ENCODE measurements around the gene ANXA8L1.
"Not testable (repeated sequence)": the region's sequence is repeated elsewhere in the genome, so short reads cannot be mapped to it uniquely, and the experiment has no call there.

Gene ANXA8L1

GRCh38 chr10:46375406-46375805 is at the start of gene ANXA8L1:
Gene ANXA8L1 (plus strand): TSS chr10:46375776. CDS start chr10:46375852, 76 bp downstream.
- DNase-seq: not testable (repeated sequence)

DNA sequence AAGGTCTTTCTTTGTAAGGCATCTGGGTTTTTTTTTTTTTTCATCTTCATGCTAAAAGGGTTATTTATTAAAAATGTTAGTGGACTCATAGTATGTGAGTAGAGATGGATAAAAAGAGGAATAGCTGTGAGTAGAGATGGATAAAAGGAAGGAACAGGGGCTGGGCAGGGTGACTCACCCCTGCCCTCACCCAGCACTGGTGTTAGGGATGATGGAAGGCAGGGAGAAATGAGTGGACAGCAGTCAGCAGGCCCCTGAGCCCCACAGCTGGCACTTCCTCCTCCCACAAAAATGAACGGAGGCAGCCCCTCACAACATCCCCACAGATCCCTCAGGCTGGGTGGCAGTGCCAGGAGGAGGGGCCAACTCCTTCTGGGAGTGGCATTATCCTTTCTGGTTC is 49.5 kb upstream of the ANXA8L1 start:
- no peak for DNase-seq

DNA sequence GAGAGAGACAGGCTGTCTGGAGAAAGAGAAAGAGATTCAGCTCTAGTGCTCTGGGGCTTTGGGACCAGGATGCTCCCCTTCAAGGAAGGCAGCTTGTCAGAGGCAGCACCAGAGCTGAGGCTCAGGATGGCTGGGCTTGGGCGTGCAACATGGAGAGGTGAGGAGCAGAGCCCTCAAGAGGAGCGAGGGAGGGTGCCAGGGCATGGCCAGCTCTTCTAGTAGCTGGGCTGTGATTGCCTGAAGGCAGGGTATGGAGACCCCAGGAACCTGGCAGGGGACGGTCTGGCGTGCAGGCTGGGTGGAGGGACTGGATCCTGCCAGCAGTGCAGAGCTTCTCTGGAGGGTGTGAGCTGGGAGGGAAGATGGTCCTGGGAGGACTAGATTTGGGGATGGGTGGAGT is 48.6 kb upstream of the ANXA8L1 start:
- no peak for DNase-seq

DNA sequence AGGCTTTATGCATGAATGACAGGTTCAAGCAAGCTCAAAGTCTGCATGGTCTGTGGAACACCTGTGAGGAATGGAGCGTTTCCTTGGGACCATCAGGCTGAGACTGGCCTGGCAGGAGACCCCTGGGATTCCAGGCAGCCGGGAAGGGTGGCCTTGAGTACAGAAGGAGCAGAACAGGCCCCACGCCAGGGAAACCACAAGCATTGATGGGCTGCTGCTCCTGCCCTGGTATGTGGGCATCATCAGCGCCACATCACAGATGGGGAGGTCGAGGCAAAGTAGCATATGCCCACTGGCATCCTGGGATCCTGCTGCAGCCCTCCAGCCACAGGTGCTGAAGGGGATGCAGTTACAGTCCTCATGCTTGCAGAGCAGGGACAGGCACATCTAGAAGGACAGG is 47.9 kb upstream of the ANXA8L1 start:
- DNase-seq: no peak

DNA sequence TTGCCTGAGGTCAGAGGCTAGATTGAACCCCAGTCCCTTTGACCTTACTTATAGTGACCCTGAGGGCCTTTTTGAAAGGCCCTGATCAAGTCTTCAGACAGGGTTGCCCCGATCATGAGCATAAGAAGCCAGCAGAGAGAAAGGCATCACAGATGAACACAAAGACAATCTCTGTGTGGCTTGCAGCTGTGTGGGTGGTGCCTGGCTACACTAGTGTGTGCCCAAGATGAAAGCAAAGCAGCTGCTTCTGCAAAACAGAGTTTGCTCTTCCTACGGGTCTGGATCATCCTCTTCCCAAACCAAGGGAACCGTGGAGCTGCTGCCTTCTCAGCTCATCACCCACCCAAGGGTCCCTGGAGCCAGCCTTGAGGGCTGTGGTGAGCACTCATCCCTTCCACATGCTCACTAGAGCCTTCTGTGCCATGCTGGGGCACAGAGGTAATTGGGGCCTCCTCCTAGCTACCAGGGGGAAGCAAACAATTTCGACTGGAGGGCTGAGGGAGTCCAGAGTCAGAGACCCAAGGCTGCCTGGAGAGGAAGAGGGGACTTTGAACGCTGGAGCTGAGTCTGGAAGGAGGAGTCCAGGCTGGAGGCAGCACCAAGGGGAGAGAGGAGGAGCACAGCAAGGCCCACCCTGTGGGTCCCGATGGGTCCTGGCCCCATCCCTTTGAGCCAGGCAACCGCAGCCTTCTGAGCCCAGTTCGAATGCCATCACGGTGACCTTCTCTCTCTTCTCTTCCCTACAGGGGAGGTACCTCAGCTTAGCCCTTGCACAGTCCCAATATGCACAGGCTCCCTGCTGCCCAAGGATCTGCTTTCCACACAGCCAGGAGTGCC is 46.5 kb upstream of the ANXA8L1 start:
- DNase-seq: no peak

DNA sequence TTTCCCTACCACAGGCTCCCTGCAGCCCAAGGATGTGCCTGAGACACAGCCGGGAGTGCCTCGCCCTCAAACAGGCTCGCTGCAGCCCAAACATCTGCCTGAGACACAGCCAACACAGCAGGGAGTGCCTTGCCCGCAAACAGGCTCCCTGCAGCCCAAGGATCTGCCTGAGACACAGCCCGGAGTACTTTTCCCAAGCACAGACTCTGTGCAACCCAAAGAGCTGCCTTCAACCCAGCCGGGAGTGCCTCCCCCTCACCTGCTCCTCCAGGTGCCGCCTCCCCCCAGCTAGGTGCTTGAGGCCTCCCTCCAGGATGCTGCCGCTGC is 45.9 kb upstream of the ANXA8L1 start:
- DNase-seq: no peak

DNA sequence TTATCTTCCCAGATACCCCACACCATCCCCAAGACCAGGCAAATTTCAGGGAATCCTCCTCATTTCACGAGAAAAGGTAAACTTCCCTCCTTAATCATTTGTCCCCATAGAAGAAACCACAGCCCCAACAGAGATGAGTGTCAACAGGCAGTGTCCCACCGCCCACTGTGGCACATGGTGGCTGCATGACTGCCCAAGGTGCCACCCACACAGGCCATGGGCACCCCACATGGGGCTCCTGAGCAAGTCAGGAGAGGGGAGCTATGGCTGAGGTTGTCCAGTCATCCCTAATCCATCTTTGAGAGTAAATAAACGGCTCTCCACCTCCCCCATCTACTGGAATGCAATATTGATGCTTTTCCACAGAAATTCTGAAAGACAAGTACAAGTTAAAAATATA is 44.7 kb upstream of the ANXA8L1 start:
- no peak for DNase-seq

DNA sequence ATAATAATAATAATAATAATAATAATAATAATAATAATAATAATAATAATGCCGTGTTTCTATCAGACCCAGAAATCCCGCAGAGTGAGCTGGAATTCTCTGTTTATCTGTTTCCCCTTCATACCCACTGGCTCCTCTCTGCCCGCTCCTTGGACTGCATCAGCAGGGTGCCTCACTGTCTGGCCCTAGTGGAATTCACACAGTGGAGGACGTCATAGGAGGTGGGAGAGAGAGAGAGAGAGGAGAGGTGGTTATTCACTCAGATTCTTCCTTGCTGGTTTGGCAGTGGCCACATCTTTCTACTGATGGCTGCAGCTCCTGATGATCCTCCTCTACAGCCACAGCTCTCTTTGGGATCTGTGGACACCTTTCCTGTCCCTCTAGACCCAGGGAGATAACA is 10.1 kb upstream of the ANXA8L1 start:
- not testable (repeated sequence) for DNase-seq

- DNase-seq: not testable (repeated sequence)
These were observed 8.4 kb upstream of the ANXA8L1 start for GRCh38 chr10:46367209-46367608.

GRCh38 chr10:46367666-46368240 is 7.8 kb upstream of the ANXA8L1 start:
- DNase-seq: not testable (repeated sequence)

DNA sequence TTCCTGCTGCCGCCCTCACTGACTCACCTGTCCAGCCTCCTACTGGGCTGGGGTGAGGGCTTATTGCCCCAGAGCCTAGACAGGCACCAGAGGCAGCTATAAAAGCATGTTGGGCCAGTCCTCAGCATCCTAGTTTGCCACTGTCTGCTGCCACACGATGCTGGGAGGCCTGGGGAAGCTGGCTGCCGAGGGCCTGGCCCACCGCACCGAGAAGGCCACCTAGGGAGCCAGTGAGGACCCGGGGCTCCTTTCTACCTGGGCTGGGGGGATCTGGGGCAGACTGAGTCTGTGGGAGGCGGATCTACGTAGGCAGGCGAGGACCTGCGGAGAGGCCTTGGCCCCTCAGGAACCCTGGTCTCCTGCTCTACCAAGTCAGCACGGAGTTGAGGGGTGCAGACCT is 6.6 kb upstream of the ANXA8L1 start:
- not testable (repeated sequence) for DNase-seq

DNA sequence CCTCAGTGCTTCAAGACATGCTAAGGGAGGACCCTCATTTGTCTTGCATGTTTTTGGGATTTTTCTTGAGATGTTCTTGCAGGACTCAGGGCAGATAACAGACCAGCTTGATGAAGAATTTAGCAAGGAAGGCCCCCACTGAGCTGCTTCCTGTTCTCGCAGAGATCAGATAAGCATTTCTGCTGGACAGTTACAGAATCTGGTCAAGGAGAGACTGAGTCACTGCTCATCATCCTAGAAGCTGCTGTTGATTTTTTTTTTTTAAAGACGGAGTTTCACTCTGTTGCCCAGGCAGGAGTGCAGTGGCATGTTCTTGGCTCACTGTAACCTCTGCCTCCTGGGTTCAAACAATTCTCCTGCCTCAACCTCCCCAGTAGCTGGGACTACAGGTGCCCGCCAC is 1.2 kb upstream of the ANXA8L1 start:
- not testable (repeated sequence) for DNase-seq

DNA sequence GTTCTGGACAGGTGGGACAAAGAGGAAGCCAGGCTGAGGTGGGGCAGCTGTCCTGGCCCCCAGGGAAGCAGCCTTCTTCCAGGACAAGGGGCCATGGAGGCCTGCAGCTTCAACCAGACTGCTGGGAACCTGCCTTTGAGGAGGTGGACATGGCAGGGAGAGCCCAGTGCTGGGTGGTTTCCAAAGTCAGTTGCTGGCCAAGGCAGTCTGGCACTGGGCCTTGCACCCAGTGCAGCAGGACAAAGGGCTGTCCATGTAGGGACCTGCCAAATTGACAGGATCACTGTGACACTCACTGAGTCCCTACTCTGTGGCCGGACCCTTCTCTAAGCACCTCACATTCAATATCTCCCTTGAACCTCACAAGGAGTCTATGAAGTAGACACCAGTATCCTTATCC is 1.4 kb downstream of the ANXA8L1 start:
- not testable (repeated sequence) for DNase-seq

GRCh38 chr10:46377651-46378050 is 2.1 kb downstream of the ANXA8L1 start:
- not testable (repeated sequence) for DNase-seq

GRCh38 chr10:46378108-46378507 is 2.5 kb downstream of the ANXA8L1 start:
- not testable (repeated sequence) for DNase-seq

- DNase-seq: not testable (repeated sequence)
These were observed 3.8 kb downstream of the ANXA8L1 start for GRCh38 chr10:46379233-46379848.

DNA sequence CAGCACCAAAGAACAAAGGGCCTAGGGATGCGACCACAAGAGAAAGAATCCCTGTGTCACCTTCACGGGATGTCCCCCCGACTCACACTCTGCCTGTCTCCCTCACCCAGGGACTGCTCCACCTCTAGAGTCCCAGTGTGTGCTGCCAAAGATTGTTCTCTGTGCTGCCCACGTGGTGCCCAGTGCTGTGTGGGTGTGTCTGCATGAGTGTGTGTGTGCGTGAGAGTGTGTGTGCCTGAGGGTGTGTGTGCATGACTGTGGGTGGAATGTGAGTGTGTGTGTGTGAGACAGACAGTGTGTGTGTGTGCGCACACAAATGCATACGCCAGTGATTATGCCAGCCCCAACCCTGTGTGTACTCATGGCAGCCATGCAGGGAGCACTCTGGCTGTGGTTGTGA is 10.3 kb downstream of the ANXA8L1 start:
- DNase-seq: not testable (repeated sequence)

DNA sequence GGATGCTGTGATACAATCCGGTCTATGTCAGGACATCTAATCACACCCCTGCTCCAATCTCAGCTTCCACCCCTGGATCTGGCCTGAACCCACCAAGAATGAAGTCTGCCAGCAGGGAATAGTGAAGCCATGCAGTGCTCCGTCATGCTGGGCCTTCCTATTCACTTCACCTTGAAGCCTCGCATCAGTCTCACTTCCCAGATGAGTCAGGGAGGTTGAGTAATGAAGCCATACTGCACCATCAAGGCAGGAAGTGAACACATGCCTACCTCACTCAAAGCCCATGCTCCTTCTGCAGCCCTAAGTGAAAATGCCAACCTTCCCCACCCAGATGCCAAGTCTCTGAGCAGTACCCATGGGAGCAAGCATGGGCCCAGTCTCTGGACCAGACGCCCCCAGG is 11.1 kb downstream of the ANXA8L1 start:
- not testable (repeated sequence) for DNase-seq

DNA sequence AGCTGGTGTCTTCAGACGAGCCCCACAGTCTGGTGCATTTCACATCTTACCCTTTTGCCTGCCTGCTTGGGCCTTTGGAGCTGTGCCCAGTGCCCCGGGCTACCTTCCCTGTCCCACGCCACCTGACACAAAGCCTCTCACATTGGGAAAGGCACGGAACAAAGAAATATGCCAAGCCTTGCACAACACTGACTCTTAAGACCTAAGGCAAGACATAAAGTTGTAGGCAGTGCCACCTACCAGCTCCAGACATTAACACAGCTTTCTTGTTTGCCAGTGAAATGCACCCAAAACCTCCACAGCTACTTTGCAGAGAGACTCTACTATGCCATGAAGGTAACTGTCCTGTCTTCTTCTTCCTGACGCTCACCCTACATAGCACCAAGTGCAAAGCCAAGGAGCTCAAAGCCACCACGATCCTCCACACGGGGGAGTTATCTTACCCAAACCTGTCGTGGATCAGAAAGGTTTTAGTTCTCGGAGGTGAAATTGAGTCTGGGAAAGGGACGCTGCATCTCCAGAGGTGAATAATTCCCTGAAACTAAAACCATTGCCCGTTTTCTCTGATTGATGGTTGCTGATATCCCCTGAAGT is 11.8 kb downstream of the ANXA8L1 start:
- not testable (repeated sequence) for DNase-seq

GRCh38 chr10:46391422-46391821 is 15.8 kb downstream of the ANXA8L1 start:
- not testable (repeated sequence) for DNase-seq

DNA sequence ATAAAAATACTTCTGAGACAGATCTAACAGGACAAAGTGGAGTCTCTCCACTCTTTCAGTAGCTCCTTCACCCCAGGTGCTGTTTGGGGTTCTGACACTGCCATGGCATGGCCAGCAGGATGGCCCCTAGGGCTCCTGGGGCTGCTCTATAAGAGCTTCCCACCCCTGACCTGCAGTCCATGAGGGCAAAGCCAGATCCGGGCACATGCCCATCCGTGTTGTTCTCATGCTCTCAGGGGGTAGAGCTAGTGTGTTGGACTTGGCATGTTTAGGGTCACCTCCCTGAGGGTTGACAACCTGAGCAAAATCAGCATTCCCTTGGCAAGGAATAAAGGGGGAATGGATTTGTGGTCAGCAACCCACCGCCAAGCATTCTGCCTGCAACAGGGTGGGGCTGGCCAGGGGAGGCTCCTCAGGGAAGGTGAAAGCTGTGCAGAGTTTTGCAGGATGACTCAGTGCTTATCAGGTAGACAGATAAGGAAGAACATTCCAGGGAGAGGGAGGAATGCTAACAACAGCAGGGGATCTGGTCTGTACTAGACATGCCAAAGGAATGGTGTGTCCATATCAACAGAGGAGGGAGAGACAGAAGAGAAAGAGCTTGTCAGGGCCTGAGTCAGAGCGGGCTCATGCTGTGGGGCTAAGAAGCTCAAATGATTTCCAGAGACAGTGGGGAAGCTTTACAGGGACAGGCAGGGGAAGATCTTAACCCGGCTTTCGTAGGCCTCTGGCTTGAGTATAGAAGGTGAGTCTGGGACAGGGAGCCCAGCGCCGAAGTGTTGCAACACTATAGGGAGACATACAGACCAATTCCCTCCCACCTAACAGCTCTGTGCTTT is 21.1 kb downstream of the ANXA8L1 start:
- not testable (repeated sequence) for DNase-seq

DNA sequence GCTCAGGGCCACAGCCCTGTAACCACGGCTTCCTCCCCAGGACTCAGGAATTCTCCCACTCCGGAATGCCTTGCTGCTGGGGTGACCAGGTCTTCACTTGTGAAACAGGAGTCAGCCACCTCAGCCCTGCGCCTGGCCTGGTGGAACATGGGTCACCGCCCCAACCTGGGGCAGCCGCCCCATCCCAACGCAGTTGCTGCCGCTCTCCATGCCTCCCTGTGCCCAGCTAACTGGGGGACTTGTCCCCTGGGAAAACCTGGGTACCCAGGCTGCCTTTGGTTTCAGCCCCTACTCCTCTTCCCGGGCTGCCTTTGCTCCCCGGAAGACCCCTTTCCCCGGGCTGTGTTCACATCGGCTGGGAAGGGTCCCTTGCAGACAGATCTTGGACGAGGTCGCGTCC is 22.2 kb downstream of the ANXA8L1 start:
- DNase-seq: not testable (repeated sequence)

Measured in activated naive CD4-positive, alpha-beta T cell treated with anti-CD3 and anti-CD28 coated beads, Interleukin-2, amount 50 U/mL, for 16 hours (primary cell).